ENCODE results near the gene LRRC1.
"Not testable (repeated sequence)": the region's sequence is repeated elsewhere in the genome, so short reads cannot be mapped to it uniquely, and the experiment has no call there.

The LRRC1 gene

DNA sequence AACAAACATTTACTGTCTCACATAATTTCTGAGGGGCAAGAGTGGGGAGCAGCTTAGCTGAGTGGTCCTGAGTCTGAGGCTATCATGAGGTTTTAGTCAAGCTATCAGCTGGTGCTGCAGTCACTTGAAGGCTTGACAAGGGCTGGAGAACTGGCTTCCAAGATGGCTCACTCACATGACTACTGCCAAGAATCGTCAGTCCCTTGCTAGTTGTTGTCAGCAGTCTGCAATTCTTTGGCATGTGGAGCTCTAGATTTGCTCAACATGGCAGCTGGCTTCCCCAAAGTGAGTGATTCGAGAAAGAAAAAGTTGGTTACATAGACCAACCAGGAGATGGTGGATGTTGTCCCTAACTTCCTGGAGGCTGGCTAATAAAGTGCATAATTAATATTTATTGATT is 2.8 kb upstream of the LRRC1 start:
- H3K4me3 ChIP-seq (ENCODE audit: low read depth, low read length): no peak overlapping the region

DNA sequence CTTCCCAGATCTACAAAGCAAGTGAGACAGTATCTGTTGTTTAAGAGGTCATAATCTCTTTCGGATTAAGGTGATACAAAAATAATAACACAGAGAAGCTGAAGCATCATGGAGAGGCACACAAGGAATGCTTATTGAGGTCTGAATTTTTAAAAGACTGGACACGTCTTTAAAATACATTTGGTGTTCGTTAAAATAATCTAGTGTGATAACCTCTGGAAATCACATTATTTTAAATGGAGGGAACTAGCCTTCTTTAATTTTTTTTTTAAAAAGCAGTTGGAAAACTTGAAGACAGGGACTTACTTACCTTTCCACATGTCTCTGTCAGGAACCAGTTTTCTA is 1.9 kb upstream of the LRRC1 start:
- peak overlapping the region; percentile 83 for H3K4me3 ChIP-seq (ENCODE audit: low read depth, low read length)

DNA sequence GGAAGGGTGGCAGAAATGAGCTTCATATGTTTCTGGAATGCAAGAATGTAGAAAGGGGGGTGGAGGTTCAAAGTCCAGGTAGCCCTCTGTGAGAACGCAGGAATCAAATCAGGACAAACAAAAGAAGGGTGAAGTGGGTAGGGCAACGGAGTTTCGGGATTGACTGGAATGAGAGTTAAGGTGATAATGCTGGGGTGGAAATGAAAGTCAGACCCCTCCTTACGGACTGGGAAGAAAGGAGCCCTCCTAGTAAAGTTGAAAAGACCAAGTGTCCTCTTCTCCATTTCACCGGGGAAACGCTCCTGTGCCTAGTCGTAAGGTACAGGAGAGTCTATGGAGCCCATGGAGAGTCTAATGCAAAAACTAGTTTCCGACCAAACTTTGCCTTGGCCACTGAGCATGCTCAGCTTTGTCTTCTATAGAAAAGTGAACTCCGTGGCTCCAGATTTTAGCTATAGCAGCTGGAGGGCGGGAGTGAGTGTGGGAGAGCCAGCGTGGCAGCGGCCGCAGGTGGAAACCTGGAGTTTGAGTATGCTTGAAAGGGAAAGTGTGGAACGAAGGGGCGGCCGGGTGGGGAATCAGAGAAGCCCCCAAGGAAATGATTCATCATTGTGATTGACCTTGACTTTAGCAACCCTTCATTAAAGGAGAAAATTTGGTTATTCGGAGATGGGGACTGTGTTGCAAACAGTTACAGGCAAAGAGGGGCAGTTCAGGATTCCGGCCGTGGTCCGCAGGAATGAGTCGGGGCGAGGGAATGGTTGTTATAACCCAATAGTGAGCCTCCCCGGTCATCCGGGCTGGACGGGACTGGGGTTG is 1.3 kb upstream of the LRRC1 start:
- H3K4me3 ChIP-seq (ENCODE audit: low read depth, low read length): peak overlapping the region; percentile 83

DNA sequence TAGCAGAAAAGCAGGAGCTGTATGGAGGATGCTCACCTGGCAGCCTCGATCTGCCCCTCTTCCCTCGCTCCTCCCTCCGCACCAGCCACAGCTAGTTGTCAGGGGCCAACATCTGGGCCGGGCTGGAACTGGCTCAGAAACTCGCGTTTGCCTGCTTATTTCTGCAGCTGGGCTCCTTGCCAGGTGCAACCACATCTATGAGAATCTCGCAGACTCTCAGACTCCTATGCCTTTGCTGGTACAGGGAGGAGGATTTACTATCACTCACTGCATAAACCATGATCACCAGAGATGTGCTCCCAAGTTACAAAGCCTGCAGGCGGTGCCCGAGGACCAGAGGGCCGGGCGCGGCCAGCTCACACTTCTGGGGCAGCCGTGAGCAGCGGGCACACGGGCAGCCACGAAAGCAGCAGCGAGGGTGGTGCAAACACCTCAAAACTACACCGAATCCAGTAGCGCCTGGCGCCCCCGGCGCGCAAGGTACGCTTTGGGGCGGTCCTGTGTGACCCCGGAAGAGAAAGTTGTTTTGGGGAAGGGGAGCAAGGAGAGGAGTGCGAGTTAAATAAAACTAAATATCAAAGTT is 577 bp upstream of the LRRC1 start:
- H3K4me3 ChIP-seq (ENCODE audit: low read depth, low read length): peak overlapping the region; percentile 83

GRCh38 chr6:53795340-53795701 is 516 bp downstream of the LRRC1 start:
- H3K4me3 ChIP-seq (ENCODE audit: low read depth, low read length): peak overlapping the region; percentile 83

DNA sequence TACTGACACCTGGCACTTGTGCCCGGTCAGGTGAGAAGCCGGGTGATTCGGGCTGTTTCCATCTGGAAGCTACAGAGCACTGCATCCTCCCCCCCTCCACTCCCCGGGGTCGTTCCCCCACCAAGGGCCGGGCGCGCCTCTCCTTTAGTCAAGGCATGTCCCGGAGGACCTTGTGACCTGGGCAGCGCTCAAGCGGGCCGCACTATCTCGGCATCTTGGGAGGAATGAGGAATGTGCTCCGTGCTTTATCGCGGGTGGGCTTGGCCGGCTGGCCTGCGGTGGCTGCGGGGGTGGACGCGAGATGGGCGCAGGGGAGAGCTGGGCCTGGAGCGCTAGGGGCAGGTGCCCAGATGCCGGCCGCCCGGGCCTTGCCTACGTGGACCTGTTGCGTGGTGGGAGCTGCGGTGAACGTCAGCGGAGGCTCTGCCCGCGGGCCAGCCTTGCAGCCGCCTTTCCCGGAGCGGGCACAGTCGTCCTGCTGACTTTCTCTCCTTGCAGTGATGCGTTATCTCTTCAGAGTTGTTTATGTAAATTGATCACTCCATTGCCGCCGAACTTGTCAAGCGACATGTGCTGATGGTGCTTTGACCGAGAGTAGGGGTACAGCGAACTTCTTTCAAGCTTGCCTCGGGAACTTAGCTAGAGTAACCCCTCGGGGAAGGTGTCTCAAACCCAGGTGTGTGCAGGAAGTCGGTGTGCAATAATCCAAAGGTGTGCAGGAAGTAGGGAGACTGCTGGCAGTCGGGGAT is 1.1 kb downstream of the LRRC1 start:
- H3K4me3 ChIP-seq (ENCODE audit: low read depth, low read length): peak overlapping the region; percentile 83

DNA sequence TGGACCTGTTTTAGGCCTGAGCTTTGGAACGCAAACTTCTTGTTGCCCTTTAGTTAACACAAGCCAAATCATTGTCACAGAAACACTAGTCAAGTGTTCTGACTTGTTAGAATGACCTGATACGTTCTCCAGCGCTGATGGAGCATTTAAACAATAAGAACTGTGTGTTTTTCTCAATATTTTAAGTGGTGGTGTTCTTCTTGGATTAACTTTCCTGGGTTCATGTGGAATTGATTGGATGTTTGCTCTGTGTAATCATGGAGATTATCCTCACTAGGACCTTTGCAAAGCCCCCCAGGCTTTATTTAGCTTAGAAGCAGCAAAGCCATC is 1.6 kb downstream of the LRRC1 start:
- peak overlapping the region; percentile 83 for H3K4me3 ChIP-seq (ENCODE audit: low read depth, low read length)

DNA sequence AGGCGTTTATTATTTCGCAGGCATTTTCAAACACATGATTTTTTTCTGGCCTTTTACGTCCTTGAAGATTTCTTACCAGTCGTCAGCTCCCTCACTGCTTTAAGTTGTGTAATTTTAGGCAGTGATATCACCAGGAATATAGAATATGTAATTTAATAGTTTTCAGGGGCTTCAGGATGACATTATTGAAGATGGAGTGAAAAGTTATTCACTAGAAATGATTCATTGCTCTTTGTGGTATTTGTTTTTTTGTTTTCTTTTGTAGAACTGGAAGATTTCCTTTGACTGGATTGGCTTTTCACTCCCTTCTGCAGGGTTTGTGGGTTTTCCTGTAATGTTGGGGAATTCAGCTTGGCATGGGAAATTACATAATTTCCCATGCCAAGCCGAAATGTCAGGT is 2.0 kb downstream of the LRRC1 start:
- no peak overlapping the region for H3K4me3 ChIP-seq (ENCODE audit: low read depth, low read length)

- no peak overlapping the region for H3K4me3 ChIP-seq (ENCODE audit: low read depth, low read length)
Observed at GRCh38 chr6:53797304-53797703, 2.5 kb downstream of the LRRC1 start.

DNA sequence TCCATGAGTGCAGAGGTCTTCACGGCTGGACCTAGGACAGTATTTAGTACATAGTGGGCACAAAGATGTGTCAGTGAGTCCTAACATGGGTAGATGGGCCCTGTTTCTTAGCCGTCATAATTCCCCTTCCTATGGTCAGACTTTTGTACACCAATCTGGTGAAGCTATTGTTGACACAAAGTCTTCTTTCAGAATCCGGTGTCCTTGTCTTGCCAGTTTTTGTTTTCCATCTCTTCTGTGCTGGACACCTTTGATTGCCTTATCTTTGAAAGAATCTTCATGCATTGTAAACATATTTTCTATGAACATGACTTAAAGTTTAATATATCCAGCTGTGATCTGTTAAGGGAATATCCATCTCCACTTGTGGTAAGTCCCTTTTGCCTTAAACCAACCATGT is 4.5 kb downstream of the LRRC1 start:
- no peak overlapping the region for H3K4me3 ChIP-seq (ENCODE audit: low read depth, low read length)

GRCh38 chr6:53801022-53801421 is 6.2 kb downstream of the LRRC1 start:
- H3K4me3 ChIP-seq (ENCODE audit: low read depth, low read length): no peak overlapping the region

GRCh38 chr6:53802582-53802981 is 7.8 kb downstream of the LRRC1 start:
- H3K4me3 ChIP-seq (ENCODE audit: low read depth, low read length): no peak overlapping the region

- no peak overlapping the region for H3K4me3 ChIP-seq (ENCODE audit: low read depth, low read length)
Observed at GRCh38 chr6:53803081-53803860, 8.5 kb downstream of the LRRC1 start.

DNA sequence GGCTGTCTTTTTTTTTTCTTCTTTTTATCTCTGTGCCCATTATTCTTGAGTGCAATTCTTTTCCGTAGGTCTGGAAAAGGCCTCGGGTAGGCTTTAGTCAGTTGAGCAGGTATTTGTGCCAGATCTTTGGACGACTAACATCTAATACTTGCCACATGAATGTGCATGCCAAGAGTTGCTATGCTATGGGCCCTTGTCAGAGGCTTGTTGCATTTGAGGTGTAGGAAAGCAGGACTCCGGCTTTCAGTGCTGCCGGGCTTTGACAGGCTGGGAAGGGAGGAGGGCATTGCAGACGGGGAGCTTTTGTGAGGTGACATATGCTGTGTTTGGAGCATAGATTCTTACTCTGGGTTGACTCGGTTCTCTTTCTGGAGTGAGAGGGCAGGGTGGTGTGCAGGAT is 10.2 kb downstream of the LRRC1 start:
- no peak overlapping the region for H3K4me3 ChIP-seq (ENCODE audit: low read depth, low read length)

GRCh38 chr6:53805725-53806124 is 10.9 kb downstream of the LRRC1 start:
- H3K4me3 ChIP-seq (ENCODE audit: low read depth, low read length): no peak overlapping the region

DNA sequence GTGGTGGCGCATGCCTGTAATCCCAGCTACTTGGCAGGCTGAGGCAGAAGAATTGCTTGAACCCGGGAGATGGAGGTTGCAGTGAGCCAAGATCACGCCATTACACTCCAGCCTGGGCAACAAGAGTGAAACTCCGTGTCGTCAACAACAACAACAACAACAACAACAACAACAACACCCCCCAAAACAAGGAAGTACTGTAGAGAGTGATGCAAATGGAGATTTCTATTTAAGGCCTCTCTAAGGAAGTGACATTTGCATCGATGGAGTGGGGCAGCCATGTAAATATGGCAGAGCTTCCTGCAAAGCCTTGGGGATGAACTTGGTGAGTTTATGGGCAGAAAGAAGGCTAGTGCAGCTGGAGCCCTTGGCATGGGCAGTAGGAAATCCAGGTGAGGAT is 12.8 kb downstream of the LRRC1 start:
- not testable (repeated sequence) for H3K4me3 ChIP-seq (ENCODE audit: low read depth, low read length)

- H3K4me3 ChIP-seq (ENCODE audit: low read depth, low read length): no peak overlapping the region
Observed at GRCh38 chr6:53808302-53808881, 13.6 kb downstream of the LRRC1 start.

DNA sequence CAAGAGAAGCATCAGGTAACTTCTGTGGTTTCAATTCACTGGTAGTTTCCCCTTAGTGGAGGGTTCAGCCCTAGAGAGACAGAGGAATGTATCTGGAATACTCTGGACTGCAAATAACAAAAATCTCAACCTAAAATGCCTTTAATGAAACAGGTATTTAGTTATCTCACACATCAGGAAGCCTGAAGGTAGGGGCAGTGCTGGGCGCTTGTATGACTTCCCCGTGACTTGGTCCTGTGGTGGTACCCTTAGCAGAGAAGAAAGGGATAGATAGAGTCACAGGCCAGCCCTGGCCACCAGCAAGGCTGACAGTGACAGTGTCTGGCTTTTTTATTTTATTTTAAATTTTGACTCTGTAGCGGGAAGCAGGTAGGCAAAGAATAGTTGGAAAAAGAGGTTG is 14.9 kb downstream of the LRRC1 start:
- no peak overlapping the region for H3K4me3 ChIP-seq (ENCODE audit: low read depth, low read length)

- H3K4me3 ChIP-seq (ENCODE audit: low read depth, low read length): no peak overlapping the region
Observed at GRCh38 chr6:53811082-53811481, 16.3 kb downstream of the LRRC1 start.

DNA sequence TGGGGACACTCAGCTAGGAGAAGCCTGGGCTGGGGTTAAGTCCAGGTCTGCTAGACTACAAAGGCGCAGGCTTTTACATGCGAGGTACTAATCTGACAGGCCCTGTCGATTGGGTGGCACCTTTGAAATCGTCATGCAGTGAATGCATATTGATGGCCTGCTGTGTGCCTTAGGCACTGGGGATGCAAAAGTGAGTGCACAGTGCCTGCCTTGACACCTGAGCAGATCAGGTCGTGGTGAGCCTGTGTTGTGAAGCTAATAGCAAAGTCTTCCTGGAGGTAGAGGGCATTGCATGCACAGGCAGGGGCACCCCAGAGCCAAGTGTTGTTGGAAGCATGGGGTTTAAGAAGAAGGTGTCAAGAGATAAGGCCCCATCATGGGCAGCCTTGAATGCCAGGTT is 16.9 kb downstream of the LRRC1 start:
- no peak overlapping the region for H3K4me3 ChIP-seq (ENCODE audit: low read depth, low read length)

DNA sequence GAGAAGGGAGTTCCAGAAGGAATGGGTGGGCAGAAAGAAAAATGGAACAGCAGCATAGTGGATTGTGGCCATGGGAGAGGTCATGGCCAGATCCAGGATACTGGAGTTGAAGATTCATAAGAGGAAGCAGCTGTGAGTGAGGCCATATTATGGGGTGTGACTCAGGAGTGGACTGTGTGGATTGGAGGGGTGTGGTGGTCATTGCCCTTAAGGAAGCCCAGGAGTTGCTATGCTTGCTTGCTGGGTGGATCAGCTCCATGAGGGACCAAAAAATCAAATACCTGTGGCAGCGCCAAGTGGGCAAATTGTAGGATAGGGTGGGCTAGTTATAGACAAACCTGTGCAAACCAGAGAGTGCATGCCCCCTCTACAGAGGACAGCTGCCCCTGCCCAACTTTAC is 18.3 kb downstream of the LRRC1 start:
- H3K4me3 ChIP-seq (ENCODE audit: low read depth, low read length): no peak overlapping the region
